T-cell (primary cell): ENCODE measurements around the gene PNPO. TPM values are rescaled to one million over a fixed set of nuclear protein-coding genes. Genes with fewer than 3 reads are reported as not detected.

ENCODE experiments used
- ATAC-seq, 4 experiments: fragments of 200-7000 bp in 3 of 4; fragments of 150-1000 bp in 1 of 4; cut with Tn5 transposase; replicated peaks in 1 of 4; 1 replicate in 3 of 4; 2 replicates in 1 of 4; pipeline ENCODE4 v1.10.0; 2021; ENCODE audit warnings: moderate library complexity in 3 of 4, mild to moderate bottlenecking in 2 of 4, moderate number of reproducible peaks in 1 of 4
- CTCF ChIA-PET, 2 donors: fragments of 300-600 bp; sonication (Branson Sonifier 250); formaldehyde crosslinking; loops; one replicate each; lab custom pipeline; 2022; ENCODE audit warnings: antibody characterized with exemption in 2 of 2; lab: Charles Lee
- POLR2A ChIA-PET, 2 donors: fragments of 300-600 bp; sonication (Branson Sonifier 250); formaldehyde crosslinking; loops; one replicate each; lab custom pipeline; 2022; ENCODE audit warnings: antibody characterized with exemption in 2 of 2; lab: Charles Lee
- DNase-seq, 35 experiments: peaks; one replicate each; pipeline versions ENCODE4 v3.0.0 to v3.0.0-alpha.2; 2013 to 2023
- H3K27ac ChIP-seq: one replicate; pipeline ENCODE4 v1.5.1; 2013; ENCODE audit warnings: low read length
- H3K27me3 ChIP-seq, 2 experiments: replicated peaks in 1 of 2; 1 replicate in 1 of 2; 2 replicates in 1 of 2; pipeline versions ENCODE4 v1.6.1 to v1.7.0; 2013; ENCODE audit warnings: low read length in 1 of 2, mixed read lengths in 1 of 2; ENCODE audit not compliant: control insufficient read depth in 2 of 2, insufficient read depth in 2 of 2; ENCODE audit errors: extremely low read depth in 1 of 2
- H3K36me3 ChIP-seq, 2 donors: 1 replicate in 1 of 2; 2 replicates in 1 of 2; pipeline versions ENCODE4 v1.6.1 to v1.7.0; 2013; ENCODE audit warnings: low read length in 1 of 2; ENCODE audit not compliant: control insufficient read depth in 2 of 2, insufficient read depth in 1 of 2; ENCODE audit errors: extremely low read depth in 1 of 2
- H3K4me1 ChIP-seq, 2 experiments: 1 replicate in 1 of 2; 2 replicates in 1 of 2; pipeline versions ENCODE4 v1.6.1 to v1.7.0; 2013; ENCODE audit warnings: low read length in 2 of 2, mixed read lengths in 1 of 2; ENCODE audit not compliant: insufficient read depth in 2 of 2, control insufficient read depth in 1 of 2; ENCODE audit errors: extremely low read depth in 1 of 2
- H3K4me3 ChIP-seq, 2 donors: 1 replicate in 1 of 2; 2 replicates in 1 of 2; pipeline versions ENCODE4 v1.5.1 to v1.7.0; 2013; ENCODE audit warnings: mild to moderate bottlenecking in 2 of 2, low read length in 1 of 2, moderate library complexity in 1 of 2; ENCODE audit not compliant: control insufficient read depth in 1 of 2; ENCODE audit errors: extremely low read depth in 1 of 2
- H3K9me3 ChIP-seq: 2 replicates; pipeline ENCODE4 v1.7.0; 2013
- H3K27ac Mint-ChIP-seq, 2 donors: one replicate each; pipeline ENCODE4 v1.8.0; 2020 to 2021; ENCODE audit warnings: mild to moderate bottlenecking in 2 of 2, mixed read lengths in 2 of 2
- H3K27me3 Mint-ChIP-seq, 2 donors: one replicate each; pipeline ENCODE4 v1.8.0; 2021 to 2022; ENCODE audit warnings: mixed read lengths in 2 of 2
- H3K36me3 Mint-ChIP-seq: one replicate; pipeline ENCODE4 v1.8.0; 2021; ENCODE audit warnings: mixed read lengths
- H3K4me1 Mint-ChIP-seq, 3 donors: one replicate each; pipeline ENCODE4 v1.8.0; 2020 to 2022; ENCODE audit warnings: mixed read lengths in 3 of 3, mild to moderate bottlenecking in 1 of 3
- H3K4me3 Mint-ChIP-seq, 3 donors: one replicate each; pipeline ENCODE4 v1.8.0; 2020 to 2022; ENCODE audit warnings: mild to moderate bottlenecking in 3 of 3, mixed read lengths in 3 of 3, moderate library complexity in 3 of 3
- H3K9me3 Mint-ChIP-seq, 3 donors: one replicate each; pipeline ENCODE4 v1.8.0; 2020 to 2022; ENCODE audit warnings: mixed read lengths in 3 of 3
- WGBS: methylation state at CpG from one replicate; pipeline ENCODE4 v1.1.5; 2013; ENCODE audit warnings: missing lambda C conversion rate; ENCODE audit not compliant: insufficient coverage; 5-methylcytosine and 5-hydroxymethylcytosine counted together
- total RNA-seq, 35 experiments: library from RNA in 6 of 35; stranded (reverse) in 6 of 35; fragments of 120-200 nt in 1 of 35; gene quantifications; one replicate each; pipeline versions ENCODE4 v1.2.1 to v1.2.4 and lab custom pipeline; 2013 to 2026

PNPO gene
- total RNA-seq, 5 donors from 2014 or later (not counting 1 experiment from before 2014, with no cell fraction given): 10.3 to 18.5 (median 15.7) TPM

DNA sequence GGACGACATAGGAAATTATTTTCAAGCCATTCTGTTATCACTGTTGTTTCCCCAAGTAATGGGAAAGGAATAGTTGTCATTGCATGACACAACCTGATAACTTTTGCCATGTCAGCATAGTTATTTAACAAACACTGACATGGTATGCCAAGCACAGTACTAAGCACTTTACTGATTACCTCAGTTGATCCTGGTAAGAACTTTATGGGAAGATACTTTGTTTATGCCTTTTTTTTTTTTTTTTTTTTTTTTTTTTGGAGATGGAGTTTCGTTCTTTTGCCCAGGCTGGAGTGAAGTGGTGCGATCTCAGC, 15.7 kb upstream of the PNPO start:
- Mint-ChIP-seq H3K9me3 (no peaks in the 10 kb centered on the region), H3K4me1 (no peaks in the 10 kb centered on the region), H3K27ac (no peak overlapping the region), H3K4me3 (no peak overlapping the region), H3K36me3 (peaks cover 55% of the 10 kb centered on the region), H3K27me3 (no peaks in the 10 kb centered on the region)
- Histone ChIP-seq H3K9me3 (no peaks in the 10 kb centered on the region), H3K27ac (no peak overlapping the region), H3K4me3 (no peak overlapping the region), H3K4me1 (no peaks in the 10 kb centered on the region), H3K27me3 (no peaks in the 10 kb centered on the region), H3K36me3 (peaks cover 4 to 82% of the 10 kb centered on the region in 2 donors)
- ChIA-PET POLR2A (interaction anchor here in 1 of 2 donors (0.7 kb wide), 1 partner anchor 16 kb away, joined by 4 read pairs; no protein-coding TSS in a partner anchor), CTCF (interaction anchor here in 1 of 2 donors (0.6 kb wide), 2 partner anchors 67 to 859 kb away, joined by 3 to 9 read pairs; no protein-coding TSS in a partner anchor)
- no CpG with 5 or more reads among the region's 3 CpGs for WGBS
- DNase-seq: no peak
- no peak for ATAC-seq

DNA sequence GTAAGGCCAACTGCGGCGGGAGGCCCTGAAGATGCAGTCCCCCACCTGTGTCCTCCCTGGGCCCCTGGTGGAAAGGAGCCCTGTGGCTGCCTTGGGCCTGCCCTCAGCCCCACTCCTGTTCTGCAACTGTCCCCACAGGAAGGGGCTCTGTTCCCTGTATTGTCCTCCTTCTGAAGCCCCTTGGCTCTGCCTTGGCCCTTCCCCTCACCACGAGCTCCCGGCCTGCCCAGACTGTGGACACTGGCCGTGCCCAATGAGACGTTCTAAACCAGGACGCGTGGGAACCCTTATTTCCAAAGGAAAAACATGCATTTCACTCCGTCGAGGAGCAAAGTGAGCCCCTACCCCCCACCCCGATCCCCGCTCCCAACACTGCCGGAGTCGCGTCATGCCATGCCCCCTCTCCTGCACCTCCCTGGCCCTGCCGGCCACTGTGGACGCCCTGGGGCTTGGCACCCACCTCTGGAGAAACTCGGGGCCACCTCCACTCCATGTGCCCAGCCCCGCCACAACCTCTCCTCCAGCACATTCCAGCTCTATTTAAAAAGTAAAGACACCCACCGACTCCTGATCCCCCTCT, 13.5 kb upstream of the PNPO start:
- DNase-seq (no peak), ATAC-seq (no peak)
- POLR2A ChIA-PET: interaction anchor here in 1 of 2 donors (0.6 kb wide), 1 partner anchor 165 kb away, joined by 8 read pairs; no protein-coding TSS in a partner anchor
- Histone ChIP-seq H3K27me3 (no peaks in the 10 kb centered on the region), H3K4me1 (no peaks in the 10 kb centered on the region), H3K4me3 (no peak overlapping the region), H3K36me3 (peaks cover 4 to 71% of the 10 kb centered on the region in 2 donors), H3K27ac (no peak overlapping the region), H3K9me3 (no peaks in the 10 kb centered on the region)
- CTCF ChIA-PET: no interaction called here
- WGBS: 97% methylated on average over 7 of the region's 20 CpGs
- Mint-ChIP-seq H3K36me3 (peaks cover 40% of the 10 kb centered on the region), H3K27me3 (no peaks in the 10 kb centered on the region), H3K27ac (no peak overlapping the region), H3K9me3 (no peaks in the 10 kb centered on the region), H3K4me3 (no peak overlapping the region), H3K4me1 (no peaks in the 10 kb centered on the region)

DNA sequence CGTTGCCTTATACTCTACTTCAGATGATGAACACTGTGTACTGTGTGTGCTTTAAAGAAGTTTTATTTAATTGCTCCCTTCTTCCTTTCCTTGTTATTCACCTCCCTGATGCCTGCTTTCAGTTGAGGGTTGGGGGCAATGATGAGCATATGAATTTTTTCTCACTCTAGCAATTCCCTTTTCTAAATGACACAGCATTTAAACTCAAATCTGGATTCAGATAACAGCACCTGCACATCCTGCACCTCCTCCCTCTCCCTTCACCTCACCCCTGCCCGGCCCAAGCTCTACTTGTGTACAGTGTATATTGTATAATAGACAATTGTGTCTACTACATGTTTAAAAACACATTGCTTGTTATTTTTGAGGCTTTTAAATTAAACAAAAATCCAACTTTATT, 13.0 kb upstream of the PNPO start:
- Histone ChIP-seq H3K4me3 (no peak overlapping the region), H3K36me3 (peaks cover 4 to 66% of the 10 kb centered on the region in 2 donors), H3K4me1 (no peaks in the 10 kb centered on the region), H3K27ac (no peak overlapping the region), H3K27me3 (no peaks in the 10 kb centered on the region), H3K9me3 (no peaks in the 10 kb centered on the region)
- DNase-seq (no peak), ATAC-seq (no peak)
- POLR2A ChIA-PET: no interaction called here
- Mint-ChIP-seq H3K27me3 (no peaks in the 10 kb centered on the region), H3K27ac (peak overlapping the region in 1 of 2 donors; percentile 8), H3K4me1 (no peaks in the 10 kb centered on the region), H3K4me3 (no peak overlapping the region), H3K36me3 (peaks cover 35% of the 10 kb centered on the region), H3K9me3 (no peaks in the 10 kb centered on the region)
- no CpG with 5 or more reads among the region's 2 CpGs for WGBS
- CTCF ChIA-PET: no interaction called here

DNA sequence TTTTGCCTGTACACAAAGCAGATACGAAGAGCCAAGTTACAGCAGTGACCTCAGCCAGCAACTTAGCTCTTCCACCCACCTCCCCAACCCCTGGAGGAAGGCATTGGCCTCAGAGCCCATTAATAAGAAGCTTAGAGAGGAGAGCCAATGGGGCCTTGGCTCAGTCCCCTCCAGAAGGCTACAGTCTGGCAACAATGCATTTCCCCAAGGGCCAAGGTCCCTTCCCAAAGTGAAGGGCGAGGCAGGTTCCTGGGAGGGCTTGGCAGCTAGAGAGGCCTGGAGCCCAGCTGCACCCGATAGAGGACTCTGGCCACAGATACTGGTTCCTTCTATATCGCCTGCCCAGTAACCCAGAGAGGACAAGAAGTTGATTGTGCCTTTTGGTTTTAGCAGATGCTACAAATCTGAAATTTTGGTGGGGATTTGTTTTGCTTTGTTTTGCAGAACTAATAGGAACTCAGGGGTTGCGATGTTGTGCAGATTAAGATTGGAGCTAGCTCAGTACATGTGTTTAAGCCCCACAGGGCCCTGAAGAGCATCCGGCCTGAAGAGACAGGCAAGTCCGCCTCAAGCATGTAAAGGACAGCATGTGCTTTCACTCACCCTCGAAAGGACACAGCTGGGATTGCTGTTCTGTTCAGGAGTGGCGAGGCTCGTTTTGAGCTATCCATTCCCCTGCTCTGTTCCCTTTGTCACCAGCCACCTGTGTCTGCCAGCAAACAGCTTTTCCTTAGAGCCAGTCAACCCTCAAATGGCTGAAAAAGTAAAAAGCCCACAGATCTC, 12.0 kb upstream of the PNPO start:
- no peak for ATAC-seq
- Mint-ChIP-seq H3K4me3 (no peak overlapping the region), H3K27me3 (no peaks in the 10 kb centered on the region), H3K9me3 (no peaks in the 10 kb centered on the region), H3K36me3 (peaks cover 28% of the 10 kb centered on the region), H3K4me1 (no peaks in the 10 kb centered on the region), H3K27ac (no peak overlapping the region)
- H3K27ac ChIP-seq: no peak overlapping the region
- no peaks in the 10 kb centered on the region for H3K27me3 ChIP-seq
- no peaks in the 10 kb centered on the region for H3K9me3 ChIP-seq
- ChIA-PET POLR2A (no interaction called here), CTCF (no interaction called here)
- no peak overlapping the region for H3K4me3 ChIP-seq
- H3K36me3 ChIP-seq: peaks cover 4 to 56% of the 10 kb centered on the region in 2 donors
- no peaks in the 10 kb centered on the region for H3K4me1 ChIP-seq
- no peak for DNase-seq
- WGBS: 94% methylated on average over 8 of the region's 10 CpGs

DNA sequence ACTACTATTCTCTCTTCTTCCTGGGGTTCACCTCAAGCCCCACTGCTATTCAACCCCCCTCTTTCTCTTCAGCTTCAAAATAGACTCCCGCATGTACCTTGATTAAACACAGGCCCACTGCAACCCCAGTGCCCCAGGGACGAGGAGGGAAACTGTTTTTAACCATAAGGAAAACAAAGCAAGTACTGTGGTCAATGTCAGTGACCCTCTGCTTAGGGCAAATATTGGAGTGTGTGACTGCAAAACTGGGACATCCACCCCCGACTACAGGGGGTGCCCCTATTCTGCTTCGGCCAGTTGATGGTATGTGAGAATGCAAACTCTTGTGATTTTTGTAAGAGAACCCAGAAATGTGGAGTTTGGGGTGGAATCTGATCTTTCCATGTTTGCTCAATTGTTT, 9.5 kb upstream of the PNPO start:
- Mint-ChIP-seq H3K4me1 (no peaks in the 10 kb centered on the region), H3K27ac (peak overlapping the region; percentile 36 to 50)
- CTCF ChIA-PET: interaction anchor here in 1 of 2 donors (0.7 to 1.2 kb wide), 2 partner anchors 10 to 13 kb away, joined by 3 read pairs; partner anchors contain the start of gene PNPO

DNA sequence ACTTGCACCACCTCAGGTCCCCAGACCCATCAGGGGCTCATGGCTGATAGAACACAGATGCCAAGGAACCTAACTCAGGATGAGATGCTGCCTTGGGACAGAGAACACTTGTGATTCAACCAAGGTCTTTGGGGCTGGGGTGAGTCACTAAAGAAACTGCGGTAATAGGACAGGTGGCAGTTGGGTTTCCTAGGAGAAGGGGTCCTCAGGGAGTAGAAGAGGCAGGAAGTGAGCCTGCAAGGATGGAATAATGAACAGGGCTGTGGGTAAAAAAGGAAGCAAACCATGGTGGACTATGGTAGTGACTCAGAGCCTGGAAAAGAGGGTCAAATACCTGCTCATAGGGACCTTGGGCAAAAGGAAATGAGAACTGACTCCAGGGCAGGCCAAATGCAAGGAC, 6.5 kb upstream of the PNPO start:
- Mint-ChIP-seq H3K4me1 (no peaks in the 10 kb centered on the region), H3K4me3 (no peak overlapping the region), H3K27me3 (no peaks in the 10 kb centered on the region), H3K36me3 (no peaks in the 10 kb centered on the region), H3K9me3 (no peaks in the 10 kb centered on the region), H3K27ac (no peak overlapping the region)
- Histone ChIP-seq H3K27me3 (peaks cover 0 to 4% of the 10 kb centered on the region in 2 experiments), H3K9me3 (no peaks in the 10 kb centered on the region), H3K4me1 (no peaks in the 10 kb centered on the region), H3K36me3 (peaks cover 0 to 8% of the 10 kb centered on the region in 2 donors), H3K4me3 (no peak overlapping the region), H3K27ac (no peak overlapping the region)
- no peak for DNase-seq
- 100% methylated on average over 1 of the region's 1 CpG for WGBS
- ATAC-seq: no peak
- POLR2A ChIA-PET: no interaction called here
- CTCF ChIA-PET: no interaction called here

More for the DNA sequence above, 9.5 kb upstream of the PNPO start:
- H3K36me3 Mint-ChIP-seq: peaks cover 17% of the 10 kb centered on the region
- POLR2A ChIA-PET: no interaction called here
- H3K4me1 ChIP-seq: no peaks in the 10 kb centered on the region
- H3K36me3 ChIP-seq: peaks cover 4 to 32% of the 10 kb centered on the region in 2 donors
- no peaks in the 10 kb centered on the region for H3K9me3 Mint-ChIP-seq
- H3K27me3 Mint-ChIP-seq: no peaks in the 10 kb centered on the region
- no peak overlapping the region for H3K4me3 Mint-ChIP-seq
- no peak overlapping the region for H3K4me3 ChIP-seq
- no peak overlapping the region for H3K27ac ChIP-seq
- WGBS: 86% methylated on average over 1 of the region's 4 CpGs
- ATAC-seq (no peak), DNase-seq (no peak)
- no peaks in the 10 kb centered on the region for H3K9me3 ChIP-seq
- H3K27me3 ChIP-seq: peaks cover 0 to 4% of the 10 kb centered on the region in 2 experiments
